HepG2 (cell line): Measurements from ENCODE around the gene SGK1. TPM values are rescaled to one million over a fixed set of nuclear protein-coding genes. Genes with fewer than 3 reads are reported as not detected.

Experiments used
- DPF2 ChIP-seq: sonication (generic); formaldehyde crosslinking; IDR thresholded peaks from 2 replicates; pipeline ENCODE4 v1.4.0; 2020; ENCODE audit warnings: mild to moderate bottlenecking, low read depth, missing genetic modification reagents, borderline replicate concordance
- GTF2F1 ChIP-seq: fragments of 150-350 bp; IDR thresholded peaks from 2 replicates; pipeline ENCODE4 v1.6.1; 2014; ENCODE audit warnings: low read length
- HCFC1 ChIP-seq: fragments of 150-350 bp; IDR thresholded peaks from 2 replicates; pipeline ENCODE4 v1.6.1; 2014; ENCODE audit warnings: low read depth, low read length
- JUNB ChIP-seq: sonication (generic); formaldehyde crosslinking; IDR thresholded peaks from 2 replicates; pipeline ENCODE4 v1.8.0; 2022; ENCODE audit warnings: missing genetic modification reagents, mild to moderate bottlenecking, borderline replicate concordance
- NFYB ChIP-seq: sonication (generic); formaldehyde crosslinking; IDR thresholded peaks from 2 replicates; pipeline ENCODE4 v1.4.0; 2020; ENCODE audit warnings: missing genetic modification reagents
- PCBP2 ChIP-seq: fragments of 200-400 bp; formaldehyde crosslinking; optimal IDR thresholded peaks from 2 replicates; pipeline ENCODE3; 2018; ENCODE audit warnings: low read length, low read depth; ENCODE audit not compliant: poor library complexity, severe bottlenecking
- SRY ChIP-seq: sonication (generic); formaldehyde crosslinking; IDR thresholded peaks from 2 replicates; pipeline ENCODE4 v1.8.0; 2022; ENCODE audit warnings: mild to moderate bottlenecking, missing genetic modification reagents
- TBX3 ChIP-seq: fragments of 450-650 bp; IDR thresholded peaks from 2 replicates; pipeline ENCODE4 v1.6.1; 2017; ENCODE audit warnings: antibody characterized with exemption, mild to moderate bottlenecking, inconsistent platforms, borderline replicate concordance
- YEATS2 ChIP-seq: sonication (generic); formaldehyde crosslinking; IDR thresholded peaks from 2 replicates; pipeline ENCODE4 v1.4.0; 2020; ENCODE audit warnings: missing genetic modification reagents, borderline replicate concordance
- ZNF543 ChIP-seq: sonication (generic); formaldehyde crosslinking; IDR thresholded peaks from 2 replicates; pipeline ENCODE4 v1.4.0; 2020; ENCODE audit warnings: mild to moderate bottlenecking, missing genetic modification reagents
- ZNF562 ChIP-seq: sonication (generic); formaldehyde crosslinking; IDR thresholded peaks from 2 replicates; pipeline ENCODE4 v1.8.0; 2022; ENCODE audit warnings: missing genetic modification reagents, borderline replicate concordance
- ZNF616 ChIP-seq: sonication (generic); formaldehyde crosslinking; IDR thresholded peaks from 2 replicates; pipeline ENCODE4 v1.5.0; 2020; ENCODE audit warnings: low read depth, mild to moderate bottlenecking, missing genetic modification reagents
- ZNF7 ChIP-seq: IDR thresholded peaks from 2 replicates; pipeline ENCODE4 v1.6.1; 2016; ENCODE audit warnings: missing biosample characterization, missing genetic modification reagents
- polyA plus RNA-seq, 8 experiments: library from polyadenylated mRNA; depleted of rRNA in 3 of 8; stranded (reverse) in 7 of 8; unstranded in 1 of 8; fragments of >200 nt; fragmentation: Illumina TruSeq in 4 of 8; extraction: Trizol in 4 of 8; gene quantifications; 2 replicates each; pipeline versions ENCODE4 v1.2.1 to v1.2.3, GENCODE V29; 2011 to 2016; ENCODE audit warnings: low read depth in 4 of 8, missing spikeins in 1 of 8, mixed read lengths in 1 of 8; ENCODE audit not compliant: insufficient read depth in 1 of 8
- total RNA-seq, 5 experiments: library from RNA; depleted of rRNA; stranded (reverse); fragments of >200 nt; fragmentation: Illumina TruSeq; extraction: Trizol; gene quantifications; 2 replicates each; pipeline ENCODE4 v1.2.3, GENCODE V29; 2016; ENCODE audit warnings: low read depth in 1 of 5
- TF ChIP-seq, protein P1 (sequence below), 2 experiments: sonication (generic) in 1 of 2; formaldehyde crosslinking in 1 of 2; IDR thresholded peaks; 2 replicates each; pipeline versions ENCODE4 v1.6.1 to v1.9.0; 2014 to 2022; ENCODE audit warnings: antibody characterized with exemption in 1 of 2, borderline replicate concordance in 1 of 2, inconsistent platforms in 1 of 2, low read depth in 1 of 2, missing genetic modification reagents in 1 of 2
- TF ChIP-seq, protein P2 (sequence below): sonication (generic); formaldehyde crosslinking; IDR thresholded peaks from 2 replicates; pipeline ENCODE4 v1.8.1; 2022; ENCODE audit warnings: mild to moderate bottlenecking, missing genetic modification reagents
- TF ChIP-seq, protein P3 (sequence below), 2 experiments: sonication (generic) in 1 of 2; formaldehyde crosslinking in 1 of 2; IDR thresholded peaks; 2 replicates each; pipeline versions ENCODE4 v1.5.1 to v1.6.1; 2011 to 2020; ENCODE audit warnings: borderline replicate concordance in 1 of 2, low read depth in 1 of 2, low read length in 1 of 2, mild to moderate bottlenecking in 1 of 2, missing genetic modification reagents in 1 of 2, moderate library complexity in 1 of 2

Gene SGK1
- total and polyA plus RNA-seq, 2 of the 13 experiments (the other 11 are each of a cell fraction or from before 2014, with no cell fraction given), result 56.1 to 56.2 TPM

DNA sequence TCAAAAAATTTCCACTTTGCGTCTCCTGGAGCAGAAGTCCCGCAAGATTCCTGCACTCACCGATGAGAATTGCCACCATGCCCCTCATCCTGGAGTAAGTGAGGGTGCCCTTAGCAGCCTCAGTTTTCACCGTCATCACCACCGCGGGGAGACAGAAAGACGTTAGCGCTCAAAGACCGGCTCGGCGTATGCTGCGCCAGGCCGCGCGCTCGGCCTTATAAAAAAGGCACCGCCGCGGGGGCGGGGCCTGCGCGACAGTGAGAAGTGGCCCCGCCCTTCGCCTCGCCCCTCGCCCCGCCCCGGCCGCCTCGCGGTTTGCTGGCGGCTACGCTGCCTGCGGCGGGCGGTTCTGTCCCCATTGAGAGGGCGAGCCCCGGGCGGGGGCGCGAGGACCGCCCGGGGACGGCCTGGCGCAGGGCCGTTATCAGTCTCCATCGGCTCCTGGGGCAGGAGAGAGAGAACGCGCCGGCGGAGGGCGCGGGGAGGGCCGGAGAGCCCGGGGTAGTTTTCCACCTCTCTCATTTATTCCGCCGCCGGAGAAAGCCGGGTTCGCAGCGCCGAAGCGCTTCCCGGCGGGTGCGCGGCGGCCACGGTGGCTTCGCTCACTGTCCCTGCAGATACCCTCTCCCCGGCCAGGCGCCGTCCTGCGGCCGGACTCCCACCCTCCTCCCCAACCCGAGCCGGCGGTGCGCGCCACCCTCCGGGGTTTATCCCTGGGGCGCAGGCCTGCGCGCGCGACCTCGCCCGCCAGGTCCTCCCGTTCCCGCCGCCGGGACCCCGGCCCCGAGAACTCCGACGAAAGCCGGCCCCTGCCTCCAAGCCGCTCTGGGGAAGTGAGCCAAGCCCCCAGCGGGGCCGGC, 143.0 kb downstream of the SGK1 start (continued):
- TF ChIP-seq, protein P1, sequence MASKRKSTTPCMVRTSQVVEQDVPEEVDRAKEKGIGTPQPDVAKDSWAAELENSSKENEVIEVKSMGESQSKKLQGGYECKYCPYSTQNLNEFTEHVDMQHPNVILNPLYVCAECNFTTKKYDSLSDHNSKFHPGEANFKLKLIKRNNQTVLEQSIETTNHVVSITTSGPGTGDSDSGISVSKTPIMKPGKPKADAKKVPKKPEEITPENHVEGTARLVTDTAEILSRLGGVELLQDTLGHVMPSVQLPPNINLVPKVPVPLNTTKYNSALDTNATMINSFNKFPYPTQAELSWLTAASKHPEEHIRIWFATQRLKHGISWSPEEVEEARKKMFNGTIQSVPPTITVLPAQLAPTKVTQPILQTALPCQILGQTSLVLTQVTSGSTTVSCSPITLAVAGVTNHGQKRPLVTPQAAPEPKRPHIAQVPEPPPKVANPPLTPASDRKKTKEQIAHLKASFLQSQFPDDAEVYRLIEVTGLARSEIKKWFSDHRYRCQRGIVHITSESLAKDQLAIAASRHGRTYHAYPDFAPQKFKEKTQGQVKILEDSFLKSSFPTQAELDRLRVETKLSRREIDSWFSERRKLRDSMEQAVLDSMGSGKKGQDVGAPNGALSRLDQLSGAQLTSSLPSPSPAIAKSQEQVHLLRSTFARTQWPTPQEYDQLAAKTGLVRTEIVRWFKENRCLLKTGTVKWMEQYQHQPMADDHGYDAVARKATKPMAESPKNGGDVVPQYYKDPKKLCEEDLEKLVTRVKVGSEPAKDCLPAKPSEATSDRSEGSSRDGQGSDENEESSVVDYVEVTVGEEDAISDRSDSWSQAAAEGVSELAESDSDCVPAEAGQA (IDR thresholded peaks at IDR 0.05; ENCODE audit: low read depth), result peak; percentile 70; the same call in 1 of the 2 replicates
- TF ChIP-seq, protein P1 (CRISPR knock-in tag; IDR thresholded peaks at IDR 0.05; ENCODE audit: borderline replicate concordance), result peak; percentile 36; the same call in 1 of the 2 replicates
- TF ChIP-seq TBX3 (no peak), NFYB (CRISPR knock-in tag) (peak; percentile 42), ZNF543 (CRISPR knock-in tag) (peak; percentile 79; the same call in 1 of the 2 replicates), JUNB (CRISPR knock-in tag) (no peak), YEATS2 (CRISPR knock-in tag) (peak; percentile 48; the same call in 1 of the 2 replicates), DPF2 (no peak), ZNF7 (CRISPR knock-in tag) (0 out of 2 replicates have a peak, but pooled peaks have one; percentile 6), SRY (0 out of 2 replicates have a peak, but pooled peaks have one; percentile 4), ZNF616 (no peak; the same call in 1 of the 2 replicates), PCBP2 (no peak), ZNF562 (CRISPR knock-in tag) (0 out of 2 replicates have a peak, but pooled peaks have one; percentile 38), HCFC1 (no peak), GTF2F1 (peak; percentile 88)
- TF ChIP-seq, protein P2, sequence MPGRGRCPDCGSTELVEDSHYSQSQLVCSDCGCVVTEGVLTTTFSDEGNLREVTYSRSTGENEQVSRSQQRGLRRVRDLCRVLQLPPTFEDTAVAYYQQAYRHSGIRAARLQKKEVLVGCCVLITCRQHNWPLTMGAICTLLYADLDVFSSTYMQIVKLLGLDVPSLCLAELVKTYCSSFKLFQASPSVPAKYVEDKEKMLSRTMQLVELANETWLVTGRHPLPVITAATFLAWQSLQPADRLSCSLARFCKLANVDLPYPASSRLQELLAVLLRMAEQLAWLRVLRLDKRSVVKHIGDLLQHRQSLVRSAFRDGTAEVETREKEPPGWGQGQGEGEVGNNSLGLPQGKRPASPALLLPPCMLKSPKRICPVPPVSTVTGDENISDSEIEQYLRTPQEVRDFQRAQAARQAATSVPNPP (CRISPR knock-in tag), result no peak; the same call in 1 of the 2 replicates
- TF ChIP-seq, protein P3, sequence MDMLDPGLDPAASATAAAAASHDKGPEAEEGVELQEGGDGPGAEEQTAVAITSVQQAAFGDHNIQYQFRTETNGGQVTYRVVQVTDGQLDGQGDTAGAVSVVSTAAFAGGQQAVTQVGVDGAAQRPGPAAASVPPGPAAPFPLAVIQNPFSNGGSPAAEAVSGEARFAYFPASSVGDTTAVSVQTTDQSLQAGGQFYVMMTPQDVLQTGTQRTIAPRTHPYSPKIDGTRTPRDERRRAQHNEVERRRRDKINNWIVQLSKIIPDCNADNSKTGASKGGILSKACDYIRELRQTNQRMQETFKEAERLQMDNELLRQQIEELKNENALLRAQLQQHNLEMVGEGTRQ (IDR thresholded peaks at IDR 0.05; ENCODE audit: low read depth, low read length), result no peak
- TF ChIP-seq, protein P3 (CRISPR knock-in tag; IDR thresholded peaks at IDR 0.05; ENCODE audit: borderline replicate concordance), result no peak; the same call in 1 of the 2 replicates
